Measurements from ENCODE around the gene NDST3.

Gene NDST3

DNA sequence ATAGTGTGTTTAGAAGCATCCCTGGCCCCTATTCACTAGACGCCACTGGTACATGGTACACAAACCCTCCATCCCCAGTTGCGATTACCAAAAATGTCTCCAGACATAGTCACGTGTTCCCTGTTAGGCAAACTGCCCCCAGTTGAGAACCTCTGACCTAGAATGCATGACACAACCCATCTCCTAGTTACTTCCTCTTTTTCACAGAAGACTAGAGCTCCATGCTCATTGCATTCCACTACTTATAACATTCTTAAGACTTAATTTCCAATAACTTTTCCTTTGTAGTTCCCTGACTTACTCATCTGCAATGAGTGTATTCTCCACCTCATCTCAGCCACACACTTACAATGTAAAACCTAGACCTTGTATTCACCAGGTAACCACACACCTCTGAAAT, 249.9 kb downstream of the NDST3 start:
- Histone ChIP-seq H3K4me1 (ENCODE audit: insufficient read depth, low read length) (peaks cover 20% of the 10 kb centered on the region), H2AFZ (ENCODE audit: low read depth, low read length) (no peak overlapping the region), H3K36me3 (ENCODE audit: insufficient read depth, low read length) (peaks cover 31% of the 10 kb centered on the region), H3K4me2 (ENCODE audit: insufficient read depth, low read length) (no peak overlapping the region), H3K27me3 (ENCODE audit: insufficient read depth, low read length, poor library complexity) (no peaks in the 10 kb centered on the region), H3K79me2 (ENCODE audit: insufficient read depth, low read length) (peaks cover 14% of the 10 kb centered on the region), H3K9ac (ENCODE audit: low read depth, low read length) (no peak overlapping the region), H4K20me1 (ENCODE audit: insufficient read depth, low read length) (peaks cover 10% of the 10 kb centered on the region; the same call in 1 of the 2 replicates), H3K4me3 (ENCODE audit: low read depth in 1 of 2, low read length in 2 of 2) (no peak overlapping the region), H3K9me3 (ENCODE audit: insufficient read depth, low read length, severe bottlenecking) (no peaks in the 10 kb centered on the region), H3K27ac (ENCODE audit: low read length) (no peak overlapping the region)
- no peak for TF ChIP-seq EZH2 (IDR thresholded peaks at IDR 0.05; ENCODE audit: borderline replicate concordance, low read depth, low read length, severe bottlenecking)
- TF ChIP-seq, protein P1, sequence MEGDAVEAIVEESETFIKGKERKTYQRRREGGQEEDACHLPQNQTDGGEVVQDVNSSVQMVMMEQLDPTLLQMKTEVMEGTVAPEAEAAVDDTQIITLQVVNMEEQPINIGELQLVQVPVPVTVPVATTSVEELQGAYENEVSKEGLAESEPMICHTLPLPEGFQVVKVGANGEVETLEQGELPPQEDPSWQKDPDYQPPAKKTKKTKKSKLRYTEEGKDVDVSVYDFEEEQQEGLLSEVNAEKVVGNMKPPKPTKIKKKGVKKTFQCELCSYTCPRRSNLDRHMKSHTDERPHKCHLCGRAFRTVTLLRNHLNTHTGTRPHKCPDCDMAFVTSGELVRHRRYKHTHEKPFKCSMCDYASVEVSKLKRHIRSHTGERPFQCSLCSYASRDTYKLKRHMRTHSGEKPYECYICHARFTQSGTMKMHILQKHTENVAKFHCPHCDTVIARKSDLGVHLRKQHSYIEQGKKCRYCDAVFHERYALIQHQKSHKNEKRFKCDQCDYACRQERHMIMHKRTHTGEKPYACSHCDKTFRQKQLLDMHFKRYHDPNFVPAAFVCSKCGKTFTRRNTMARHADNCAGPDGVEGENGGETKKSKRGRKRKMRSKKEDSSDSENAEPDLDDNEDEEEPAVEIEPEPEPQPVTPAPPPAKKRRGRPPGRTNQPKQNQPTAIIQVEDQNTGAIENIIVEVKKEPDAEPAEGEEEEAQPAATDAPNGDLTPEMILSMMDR (IDR thresholded peaks at IDR 0.05; ENCODE audit: borderline replicate concordance, extremely low read depth, low read length, poor library complexity, severe bottlenecking) = no peak
- no peak for ATAC-seq (ENCODE audit: insufficient read depth, low read depth)
- DNase-seq = no peak

DNA sequence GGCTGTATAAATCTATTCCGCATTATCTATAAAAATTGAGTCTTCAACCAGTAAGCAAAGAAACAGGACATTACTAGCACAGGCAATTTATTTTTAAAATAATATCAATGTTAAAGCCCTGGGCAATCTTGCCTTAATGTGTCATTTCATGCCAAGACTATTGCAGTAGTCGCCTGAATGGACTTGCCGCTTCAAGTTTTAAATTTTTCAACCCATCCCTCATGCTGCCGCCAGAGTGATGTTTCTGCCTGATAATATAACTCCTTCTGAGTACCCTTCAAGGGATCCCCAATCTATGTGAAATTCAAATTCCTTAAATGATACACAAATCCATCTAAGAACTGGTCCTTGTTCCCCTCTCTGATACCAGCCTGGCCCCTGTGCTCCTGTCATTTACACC, 251.6 kb downstream of the NDST3 start:
- Histone ChIP-seq H4K20me1 (ENCODE audit: insufficient read depth, low read length) (peaks cover 4% of the 10 kb centered on the region; the same call in 1 of the 2 replicates), H3K9ac (ENCODE audit: low read depth, low read length) (no peak overlapping the region), H3K36me3 (ENCODE audit: insufficient read depth, low read length) (peaks cover 14% of the 10 kb centered on the region; the same call in 1 of the 2 replicates), H2AFZ (ENCODE audit: low read depth, low read length) (no peak overlapping the region), H3K27ac (ENCODE audit: low read length) (no peak overlapping the region), H3K9me3 (ENCODE audit: insufficient read depth, low read length, severe bottlenecking) (no peaks in the 10 kb centered on the region), H3K4me3 (ENCODE audit: low read depth in 1 of 2, low read length in 2 of 2) (no peak overlapping the region), H3K27me3 (ENCODE audit: insufficient read depth, low read length, poor library complexity) (no peaks in the 10 kb centered on the region), H3K79me2 (ENCODE audit: insufficient read depth, low read length) (no peaks in the 10 kb centered on the region), H3K4me2 (ENCODE audit: insufficient read depth, low read length) (no peak overlapping the region), H3K4me1 (ENCODE audit: insufficient read depth, low read length) (peaks cover 4% of the 10 kb centered on the region; the same call in 1 of the 2 replicates)
- no peak for ATAC-seq (ENCODE audit: insufficient read depth, low read depth)
- TF ChIP-seq, protein P1 (IDR thresholded peaks at IDR 0.05; ENCODE audit: borderline replicate concordance, extremely low read depth, low read length, poor library complexity, severe bottlenecking) = no peak
- no peak for TF ChIP-seq EZH2 (IDR thresholded peaks at IDR 0.05; ENCODE audit: borderline replicate concordance, low read depth, low read length, severe bottlenecking)
- DNase-seq = no peak

GRCh38 chr4:118286685-118287084, 252.4 kb downstream of the NDST3 start:
- DNase-seq (no peak), ATAC-seq (ENCODE audit: insufficient read depth, low read depth) (no peak)

More at GRCh38 chr4:118286685-118287084, 252.4 kb downstream of the NDST3 start:
- Histone ChIP-seq H3K9me3 (ENCODE audit: insufficient read depth, low read length, severe bottlenecking) (no peaks in the 10 kb centered on the region), H3K27ac (ENCODE audit: low read length) (no peak overlapping the region), H3K9ac (ENCODE audit: low read depth, low read length) (no peak overlapping the region), H3K4me3 (ENCODE audit: low read depth in 1 of 2, low read length in 2 of 2) (no peak overlapping the region), H3K4me1 (ENCODE audit: insufficient read depth, low read length) (no peaks in the 10 kb centered on the region), H2AFZ (ENCODE audit: low read depth, low read length) (no peak overlapping the region), H3K79me2 (ENCODE audit: insufficient read depth, low read length) (no peaks in the 10 kb centered on the region), H4K20me1 (ENCODE audit: insufficient read depth, low read length) (0 out of 2 replicates have a peak, but pooled peaks cover 3% of the 10 kb centered on the region), H3K4me2 (ENCODE audit: insufficient read depth, low read length) (no peak overlapping the region), H3K27me3 (ENCODE audit: insufficient read depth, low read length, poor library complexity) (no peaks in the 10 kb centered on the region), H3K36me3 (ENCODE audit: insufficient read depth, low read length) (peaks cover 7% of the 10 kb centered on the region; the same call in 1 of the 2 replicates)
- TF ChIP-seq, protein P1 (IDR thresholded peaks at IDR 0.05; ENCODE audit: borderline replicate concordance, extremely low read depth, low read length, poor library complexity, severe bottlenecking) = no peak
- TF ChIP-seq EZH2 (IDR thresholded peaks at IDR 0.05; ENCODE audit: borderline replicate concordance, low read depth, low read length, severe bottlenecking) = no peak

All from DND-41 (cell line).